ES-I3 (cell line): ENCODE measurements around the gene TSC22D3.
"Not testable (repeated sequence)": the region's sequence is repeated elsewhere in the genome, so short reads cannot be mapped to it uniquely, and the experiment has no call there.

Source experiments
- H3K36me3 ChIP-seq: 2 replicates; pipeline ENCODE4 v1.6.1; 2013; ENCODE audit warnings: mild to moderate bottlenecking, low read length, control low read depth, moderate library complexity; ENCODE audit not compliant: insufficient read depth
- H3K4me1 ChIP-seq: 2 replicates; pipeline ENCODE4 v1.6.1; 2013; ENCODE audit warnings: mild to moderate bottlenecking, control low read depth, low read length; ENCODE audit not compliant: insufficient read depth
- H3K9ac ChIP-seq: 2 replicates; pipeline ENCODE4 v1.6.1; 2013; ENCODE audit warnings: low read depth, mild to moderate bottlenecking, low read length, moderate library complexity
- H3K9me3 ChIP-seq: 2 replicates; pipeline ENCODE4 v1.6.1; 2013; ENCODE audit warnings: mild to moderate bottlenecking, low read length, moderate library complexity; ENCODE audit not compliant: control insufficient read depth, insufficient read depth

The TSC22D3 gene

GRCh38 chrX:107704181-107704580, 71.4 kb downstream of the TSC22D3 start:
- H3K9ac ChIP-seq, result no peak overlapping the region
- H3K9me3 ChIP-seq, result no peaks in the 10 kb centered on the region
- peaks cover 8% of the 10 kb centered on the region for H3K4me1 ChIP-seq
- H3K36me3 ChIP-seq, result no peaks in the 10 kb centered on the region

- H3K36me3 ChIP-seq, result no peaks in the 10 kb centered on the region
- no peaks in the 10 kb centered on the region for H3K9me3 ChIP-seq
- peaks cover 8% of the 10 kb centered on the region for H3K4me1 ChIP-seq
- H3K9ac ChIP-seq, result no peak overlapping the region
Measured at GRCh38 chrX:107701493-107702121, 74.0 kb downstream of the TSC22D3 start.

GRCh38 chrX:107700790-107701189, 74.8 kb downstream of the TSC22D3 start:
- Histone ChIP-seq H3K4me1 (peaks cover 8% of the 10 kb centered on the region), H3K36me3 (no peaks in the 10 kb centered on the region), H3K9me3 (no peaks in the 10 kb centered on the region), H3K9ac (no peak overlapping the region)

GRCh38 chrX:107700317-107700774, 75.2 kb downstream of the TSC22D3 start:
- Histone ChIP-seq H3K9ac (no peak overlapping the region), H3K4me1 (peaks cover 8% of the 10 kb centered on the region), H3K36me3 (no peaks in the 10 kb centered on the region), H3K9me3 (no peaks in the 10 kb centered on the region)

GRCh38 chrX:107699616-107700015, 76.0 kb downstream of the TSC22D3 start:
- no peak overlapping the region for H3K9ac ChIP-seq
- H3K9me3 ChIP-seq, result no peaks in the 10 kb centered on the region
- H3K4me1 ChIP-seq, result peaks cover 8% of the 10 kb centered on the region
- H3K36me3 ChIP-seq, result no peaks in the 10 kb centered on the region

GRCh38 chrX:107691024-107691448, 84.6 kb downstream of the TSC22D3 start:
- no peak overlapping the region for H3K9ac ChIP-seq
- peaks cover 6% of the 10 kb centered on the region; the same call in 1 of the 2 replicates for H3K4me1 ChIP-seq
- no peaks in the 10 kb centered on the region for H3K36me3 ChIP-seq
- no peaks in the 10 kb centered on the region for H3K9me3 ChIP-seq

DNA sequence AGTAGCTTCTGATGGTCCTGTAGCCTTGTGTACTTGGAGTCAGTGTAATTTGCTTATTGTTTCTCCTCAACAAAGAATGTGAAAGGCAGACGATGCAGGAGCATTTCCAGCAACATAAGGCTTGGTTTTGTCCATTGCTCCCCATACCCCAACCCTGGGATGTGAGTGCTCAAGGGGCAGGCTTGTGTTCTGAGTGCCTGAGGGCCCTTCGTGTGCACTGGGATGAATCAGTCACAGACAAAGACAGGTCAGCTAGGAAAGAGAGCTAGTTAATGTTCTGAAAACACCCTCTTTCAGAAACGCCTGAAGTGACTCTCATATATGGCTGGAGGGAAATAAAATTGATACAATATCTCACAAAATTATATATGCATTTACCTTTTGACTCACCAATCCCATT, 88.1 kb downstream of the TSC22D3 start:
- Histone ChIP-seq H3K9ac (no peak overlapping the region), H3K4me1 (peaks cover 10% of the 10 kb centered on the region; the same call in 1 of the 2 replicates), H3K9me3 (no peaks in the 10 kb centered on the region), H3K36me3 (no peaks in the 10 kb centered on the region)

DNA sequence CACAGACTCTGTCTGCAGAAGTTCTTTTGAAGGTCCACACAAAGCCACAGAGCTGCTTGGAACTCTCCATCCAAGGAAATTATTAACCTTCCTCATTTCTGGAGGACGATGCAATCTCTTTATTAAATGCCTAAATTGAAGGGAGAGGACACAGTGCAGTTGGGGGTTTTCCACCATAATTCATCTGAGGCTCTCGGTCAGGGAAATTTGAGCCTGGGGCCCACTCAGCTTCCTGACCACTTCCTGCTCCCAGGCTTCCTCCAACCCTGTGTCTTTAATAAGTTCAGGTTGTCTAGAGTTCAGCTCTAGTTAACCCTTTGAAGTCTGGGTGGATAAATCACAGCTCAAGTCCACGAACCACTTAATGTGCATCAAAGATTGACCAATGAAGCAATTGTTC, 88.8 kb downstream of the TSC22D3 start:
- Histone ChIP-seq H3K36me3 (no peaks in the 10 kb centered on the region), H3K9me3 (no peaks in the 10 kb centered on the region), H3K9ac (no peak overlapping the region), H3K4me1 (peaks cover 10% of the 10 kb centered on the region; the same call in 1 of the 2 replicates)

GRCh38 chrX:107686026-107686425, 89.6 kb downstream of the TSC22D3 start:
- no peaks in the 10 kb centered on the region for H3K9me3 ChIP-seq
- H3K4me1 ChIP-seq, result peaks cover 10% of the 10 kb centered on the region; the same call in 1 of the 2 replicates
- H3K36me3 ChIP-seq, result no peaks in the 10 kb centered on the region
- no peak overlapping the region for H3K9ac ChIP-seq

GRCh38 chrX:107685586-107685985, 90.0 kb downstream of the TSC22D3 start:
- H3K9ac ChIP-seq, H3K9me3 ChIP-seq, H3K36me3 ChIP-seq, H3K4me1 ChIP-seq: not testable (repeated sequence)

- Histone ChIP-seq H3K4me1 (peaks cover 10% of the 10 kb centered on the region; the same call in 1 of the 2 replicates), H3K9me3 (no peaks in the 10 kb centered on the region), H3K9ac (no peak overlapping the region), H3K36me3 (no peaks in the 10 kb centered on the region)
Measured at GRCh38 chrX:107684956-107685385, 90.6 kb downstream of the TSC22D3 start.

DNA sequence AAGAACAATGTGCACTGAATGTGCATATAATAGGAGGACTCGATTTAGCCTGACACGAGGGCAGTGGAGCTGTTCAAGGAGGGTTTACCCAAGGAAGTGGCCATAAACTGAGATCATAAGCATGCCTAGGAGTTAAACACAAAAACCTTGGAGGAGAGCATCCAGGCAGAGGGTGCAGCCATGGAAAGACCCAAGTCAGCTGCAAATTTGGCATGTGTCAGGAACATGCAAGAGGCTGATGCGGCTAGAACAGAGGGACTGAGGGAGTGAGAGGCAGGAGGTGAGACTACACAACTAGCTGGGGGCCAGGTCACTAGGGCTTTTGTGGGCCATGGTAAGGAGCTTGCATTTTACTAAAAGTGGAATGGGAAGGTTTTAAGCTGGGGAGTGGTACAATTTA, 91.7 kb downstream of the TSC22D3 start:
- peaks cover 10% of the 10 kb centered on the region; the same call in 1 of the 2 replicates for H3K4me1 ChIP-seq
- H3K36me3 ChIP-seq, result no peaks in the 10 kb centered on the region
- no peak overlapping the region for H3K9ac ChIP-seq

DNA sequence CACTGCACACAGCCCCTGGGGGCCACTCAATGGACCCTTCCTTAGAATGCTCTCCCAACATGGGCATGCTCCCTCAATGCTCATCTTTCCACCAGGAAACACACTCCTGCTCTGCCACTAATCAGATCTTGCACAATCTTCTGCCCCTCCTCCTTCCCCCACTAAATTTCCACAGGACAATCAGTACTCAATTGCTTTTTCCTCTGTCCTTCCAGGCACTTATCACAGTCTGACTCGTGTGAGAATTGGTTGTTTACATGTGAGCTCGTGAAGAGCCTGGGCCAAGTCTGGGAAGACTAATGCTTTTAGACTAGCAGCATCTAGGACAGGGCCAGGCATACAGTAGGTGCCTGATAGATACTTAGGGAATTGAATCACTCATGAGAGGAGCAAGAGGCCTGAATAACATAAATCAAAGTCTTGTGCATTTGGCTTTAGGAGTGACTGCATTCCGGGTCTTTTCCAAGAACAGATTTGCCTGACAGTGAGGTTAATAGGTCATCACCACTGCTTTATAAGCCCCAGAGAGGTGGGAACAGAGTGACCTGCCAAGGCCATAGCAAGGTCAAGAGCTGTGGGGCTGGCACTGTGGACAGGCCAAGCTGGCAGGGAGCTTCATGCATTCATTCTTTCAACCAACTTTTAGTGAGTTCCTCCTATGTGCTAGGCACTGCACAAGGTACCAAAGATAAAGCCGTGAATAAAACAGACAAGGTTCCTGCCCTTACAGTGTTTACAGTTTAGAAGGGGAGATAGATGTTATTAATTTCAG, 92.3 kb downstream of the TSC22D3 start:
- no peak overlapping the region for H3K9ac ChIP-seq
- H3K4me1 ChIP-seq, result peaks cover 10% of the 10 kb centered on the region; the same call in 1 of the 2 replicates
- no peaks in the 10 kb centered on the region for H3K36me3 ChIP-seq
- no peaks in the 10 kb centered on the region for H3K9me3 ChIP-seq

More for the DNA sequence above, 91.7 kb downstream of the TSC22D3 start:
- no peaks in the 10 kb centered on the region for H3K9me3 ChIP-seq

DNA sequence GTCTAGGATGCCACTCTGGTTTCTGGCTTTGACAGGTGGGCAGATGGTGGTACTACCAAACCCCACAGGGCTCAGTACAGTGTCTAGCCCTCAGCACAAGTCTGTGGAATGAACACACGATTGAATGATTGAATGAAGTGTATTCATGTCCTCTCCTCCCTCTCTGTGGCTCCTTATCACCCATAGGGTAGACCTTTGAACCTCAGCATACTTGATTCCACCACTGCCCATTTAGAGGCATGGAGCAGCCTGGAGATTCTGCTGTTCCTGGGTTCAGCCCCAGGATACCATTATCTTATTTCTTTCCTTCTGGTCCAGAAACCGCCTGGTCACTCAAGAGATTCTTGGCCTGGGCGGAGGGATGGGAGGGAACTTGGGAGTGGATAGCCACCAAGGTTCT, 93.3 kb downstream of the TSC22D3 start:
- no peak overlapping the region for H3K9ac ChIP-seq
- H3K9me3 ChIP-seq, result no peaks in the 10 kb centered on the region
- H3K36me3 ChIP-seq, result no peaks in the 10 kb centered on the region
- peaks cover 16% of the 10 kb centered on the region; the same call in 1 of the 2 replicates for H3K4me1 ChIP-seq
